Measurements from ENCODE around the gene CAGE1.

DNA sequence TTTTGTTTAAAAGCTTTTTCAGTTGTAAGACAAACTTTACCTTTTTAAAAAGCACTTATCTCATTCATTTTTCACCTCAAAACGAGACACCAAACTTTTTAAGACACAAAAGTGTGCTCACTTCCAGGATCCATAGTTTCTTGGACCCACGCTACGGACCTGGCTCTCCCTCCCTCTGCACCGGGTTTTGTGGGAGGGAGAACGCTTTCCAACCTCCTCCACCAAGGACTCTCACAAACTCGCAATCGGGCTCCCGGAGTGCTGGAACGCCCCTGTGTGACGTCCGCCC is 436 bp downstream of the CAGE1 start:
- TF ChIP-seq, protein P1, sequence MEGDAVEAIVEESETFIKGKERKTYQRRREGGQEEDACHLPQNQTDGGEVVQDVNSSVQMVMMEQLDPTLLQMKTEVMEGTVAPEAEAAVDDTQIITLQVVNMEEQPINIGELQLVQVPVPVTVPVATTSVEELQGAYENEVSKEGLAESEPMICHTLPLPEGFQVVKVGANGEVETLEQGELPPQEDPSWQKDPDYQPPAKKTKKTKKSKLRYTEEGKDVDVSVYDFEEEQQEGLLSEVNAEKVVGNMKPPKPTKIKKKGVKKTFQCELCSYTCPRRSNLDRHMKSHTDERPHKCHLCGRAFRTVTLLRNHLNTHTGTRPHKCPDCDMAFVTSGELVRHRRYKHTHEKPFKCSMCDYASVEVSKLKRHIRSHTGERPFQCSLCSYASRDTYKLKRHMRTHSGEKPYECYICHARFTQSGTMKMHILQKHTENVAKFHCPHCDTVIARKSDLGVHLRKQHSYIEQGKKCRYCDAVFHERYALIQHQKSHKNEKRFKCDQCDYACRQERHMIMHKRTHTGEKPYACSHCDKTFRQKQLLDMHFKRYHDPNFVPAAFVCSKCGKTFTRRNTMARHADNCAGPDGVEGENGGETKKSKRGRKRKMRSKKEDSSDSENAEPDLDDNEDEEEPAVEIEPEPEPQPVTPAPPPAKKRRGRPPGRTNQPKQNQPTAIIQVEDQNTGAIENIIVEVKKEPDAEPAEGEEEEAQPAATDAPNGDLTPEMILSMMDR (conservative IDR thresholded peaks at IDR 0.05 in 1 of 2, IDR thresholded peaks at IDR 0.05 in 1 of 2; ENCODE audit: low read depth in 1 of 2, low read length in 2 of 2), result no peak
- no peak for TF ChIP-seq EZH2 (IDR thresholded peaks at IDR 0.05; ENCODE audit: low read length, missing control alignments)

Measured in fibroblast of lung (primary cell).